Esophagus squamous epithelium (tissue), 5 donors: ENCODE data around the gene TGM5. TPM values are rescaled to one million over a fixed set of nuclear protein-coding genes. Genes with fewer than 3 reads are reported as not detected.

Experiments
- DNase-seq: peaks from one replicate; lab custom pipeline; 2025; lab: John Stamatoyannopoulos, UW
- H3K27ac ChIP-seq, 4 donors: fragments of 200-600 bp; sonication (generic); one replicate each; pipeline ENCODE4 v1.5.1; 2016 to 2019; ENCODE audit warnings: mild to moderate bottlenecking in 1 of 4
- H3K27me3 ChIP-seq, 4 donors: fragments of 200-600 bp; sonication (generic); 1 replicate in 3 of 4; 2 replicates in 1 of 4; pipeline versions ENCODE4 v1.5.1 to v1.6.0; 2017 to 2021; ENCODE audit warnings: antibody characterized with exemption in 1 of 4
- H3K36me3 ChIP-seq, 3 donors: fragments of 200-600 bp; sonication (generic); one replicate each; pipeline ENCODE4 v1.5.1; 2016 to 2019
- H3K4me1 ChIP-seq, 3 donors: fragments of 200-600 bp; sonication (generic); one replicate each; pipeline ENCODE4 v1.5.1; 2017 to 2019
- H3K4me3 ChIP-seq, 4 donors: fragments of 200-600 bp; sonication (generic); 1 replicate in 3 of 4; 2 replicates in 1 of 4; pipeline ENCODE4 v1.5.1; 2016 to 2019; ENCODE audit warnings: mild to moderate bottlenecking in 2 of 4, moderate library complexity in 1 of 4
- H3K9me3 ChIP-seq, 3 donors: fragments of 200-600 bp; sonication (generic); one replicate each; pipeline ENCODE4 v1.5.1; 2016 to 2019
- CTCF ChIP-seq, 6 experiments: fragments of 450-650 bp in 4 of 6; fragments of 200-600 bp in 2 of 6; sonication (generic) in 2 of 6; IDR thresholded peaks; one replicate each; pipeline ENCODE4 v1.5.1; 2016 to 2019; ENCODE audit warnings: antibody characterized with exemption in 6 of 6, mild to moderate bottlenecking in 4 of 6, moderate library complexity in 4 of 6
- POLR2A ChIP-seq, 4 donors: fragments of 450-650 bp; IDR thresholded peaks; one replicate each; pipeline ENCODE4 v1.6.1; 2017; ENCODE audit warnings: antibody characterized with exemption in 4 of 4, mild to moderate bottlenecking in 4 of 4, moderate library complexity in 3 of 4
- WGBS, 2 donors: methylation state at CpG; one replicate each; pipeline ENCODE4 v1.1.5; 2018; 5-methylcytosine and 5-hydroxymethylcytosine counted together
- intact Hi-C: fragments of 100-400 bp; cut with DNase I; formaldehyde crosslinking; loops from one replicate; pipeline ENCODE4 v1.15.0; 2022
- total RNA-seq, 4 donors: library from RNA; depleted of rRNA; stranded (reverse); fragments of >200 nt; gene quantifications; one replicate each; pipeline ENCODE4 v1.1.0, GENCODE V29; 2016
- donor health status: DM: yes; HTN: yes; CAD: no.

TGM5 gene
- total RNA-seq, 4 donors from 2014 or later, result 6.7 to 36.1 (median 15.6) TPM

GRCh38 chr15:43208052-43209002, 58.4 kb downstream of the TGM5 start:
- no peaks in the 10 kb centered on the region for H3K36me3 ChIP-seq
- no peak overlapping the region for H3K4me3 ChIP-seq
- TF ChIP-seq POLR2A (IDR thresholded peaks at IDR 0.05) (no peak), CTCF (IDR thresholded peaks at IDR 0.05) (no peak)
- H3K27ac ChIP-seq, result no peak overlapping the region
- no peak for DNase-seq
- intact Hi-C loops, result no loop called here
- H3K27me3 ChIP-seq, result peaks cover 0 to 50% (median 0%) of the 10 kb centered on the region in 4 donors
- 60% methylated on average over 9 to 13 of the region's 23 CpGs for WGBS, 2 donors
- peaks cover 0 to 4% (median 0%) of the 10 kb centered on the region in 3 donors for H3K4me1 ChIP-seq
- no peaks in the 10 kb centered on the region for H3K9me3 ChIP-seq

DNA sequence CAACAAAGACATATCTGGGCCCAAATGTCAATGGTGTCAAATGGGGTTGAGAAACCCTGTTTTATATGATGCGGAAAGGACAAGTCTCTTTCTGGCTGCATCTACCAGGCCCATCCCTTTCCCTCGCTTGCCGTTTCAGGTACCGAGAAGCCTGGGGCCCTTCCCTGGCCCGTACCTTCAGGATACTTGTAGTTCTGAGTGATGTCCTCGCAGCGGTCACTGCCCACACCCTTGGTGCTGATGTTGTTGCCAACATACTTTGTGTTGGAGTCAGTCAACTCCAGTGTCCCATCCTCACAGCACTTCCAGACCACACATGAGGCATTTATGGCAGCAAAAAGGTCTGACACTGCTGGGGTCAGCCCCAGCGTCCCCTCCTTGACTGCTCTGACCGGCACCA, 59.7 kb downstream of the TGM5 start:
- no peak overlapping the region for H3K27ac ChIP-seq
- H3K4me1 ChIP-seq, result peaks cover 0 to 4% (median 0%) of the 10 kb centered on the region in 3 donors
- no peak for DNase-seq
- H3K9me3 ChIP-seq, result no peaks in the 10 kb centered on the region
- intact Hi-C loops, result no loop called here
- TF ChIP-seq POLR2A (IDR thresholded peaks at IDR 0.05), result no peak
- no peak for TF ChIP-seq CTCF (IDR thresholded peaks at IDR 0.05)
- no peak overlapping the region for H3K4me3 ChIP-seq
- peaks cover 0 to 50% (median 0%) of the 10 kb centered on the region in 4 donors for H3K27me3 ChIP-seq
- no peaks in the 10 kb centered on the region for H3K36me3 ChIP-seq
- WGBS, 2 donors, result 90 to 99% methylated on average over 7 to 9 of the region's 9 CpGs

DNA sequence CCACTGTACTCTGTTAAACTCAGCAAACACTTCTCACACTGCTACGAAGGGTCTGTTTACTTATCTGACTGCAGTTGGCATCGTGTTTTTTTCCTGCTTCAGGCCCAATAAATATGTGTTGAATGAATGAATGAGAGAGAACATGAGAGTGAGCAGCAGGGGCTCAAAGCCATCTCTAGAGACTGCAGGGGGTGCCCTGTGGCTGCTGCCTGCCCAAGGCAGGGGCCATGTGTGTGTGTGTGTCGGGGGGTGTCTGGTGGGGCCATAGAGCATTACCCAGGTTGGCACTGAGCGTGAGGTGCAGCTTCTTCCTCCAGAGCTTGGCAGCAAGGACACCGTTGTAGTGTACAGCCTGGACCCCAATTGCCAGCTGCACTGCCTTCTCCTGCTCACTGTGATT, 60.7 kb downstream of the TGM5 start:
- WGBS, 2 donors, result 60 to 81% methylated on average over 2 to 3 of the region's 5 CpGs
- intact Hi-C loops, result no loop called here
- Histone ChIP-seq H3K4me1 (peaks cover 0 to 4% (median 0%) of the 10 kb centered on the region in 3 donors), H3K27ac (no peak overlapping the region), H3K36me3 (no peaks in the 10 kb centered on the region), H3K9me3 (no peaks in the 10 kb centered on the region), H3K27me3 (peaks cover 0 to 41% (median 0%) of the 10 kb centered on the region in 4 donors), H3K4me3 (no peak overlapping the region)
- DNase-seq, result no peak
- TF ChIP-seq CTCF (IDR thresholded peaks at IDR 0.05) (no peak), POLR2A (IDR thresholded peaks at IDR 0.05) (no peak)

- no peaks in the 10 kb centered on the region for H3K9me3 ChIP-seq
- DNase-seq, result no peak
- peaks cover 0 to 4% (median 0%) of the 10 kb centered on the region in 3 donors for H3K4me1 ChIP-seq
- TF ChIP-seq POLR2A (IDR thresholded peaks at IDR 0.05) (no peak), CTCF (IDR thresholded peaks at IDR 0.05) (peak; percentile 32 to 59 (median 49))
- H3K27me3 ChIP-seq, result peaks cover 0 to 23% (median 0%) of the 10 kb centered on the region in 4 donors
- 32 to 40% methylated on average over 8 of the region's 8 CpGs for WGBS, 2 donors
- no peak overlapping the region for H3K27ac ChIP-seq
- H3K4me3 ChIP-seq, result no peak overlapping the region
- no peaks in the 10 kb centered on the region for H3K36me3 ChIP-seq
- intact Hi-C loops, result no loop called here
Measured at GRCh38 chr15:43204016-43204901, 62.5 kb downstream of the TGM5 start.
